Sigmoid colon (tissue), 7 donors: Measurements from ENCODE around the gene FILIP1L. TPM values are rescaled to one million over a fixed set of nuclear protein-coding genes. Genes with fewer than 3 reads are reported as not detected.

Source experiments
- DNase-seq: peaks from one replicate; pipeline ENCODE4 v3.0.0-alpha.2; 2019
- H3K27ac ChIP-seq, 4 donors: fragments of 200-600 bp; sonication (generic); one replicate each; pipeline ENCODE4 v1.5.1; 2016 to 2019; ENCODE audit warnings: mild to moderate bottlenecking in 1 of 4
- H3K27me3 ChIP-seq, 3 donors: fragments of 200-600 bp; sonication (generic); one replicate each; pipeline ENCODE4 v1.5.1; 2019; ENCODE audit warnings: mild to moderate bottlenecking in 1 of 3
- H3K36me3 ChIP-seq, 4 donors: fragments of 200-600 bp; sonication (generic); one replicate each; pipeline ENCODE4 v1.5.1; 2016 to 2019
- H3K4me1 ChIP-seq, 4 donors: fragments of 200-600 bp; sonication (generic); one replicate each; pipeline ENCODE4 v1.5.1; 2017 to 2019
- H3K4me3 ChIP-seq, 4 donors: fragments of 200-600 bp; sonication (generic); one replicate each; pipeline ENCODE4 v1.5.1; 2017 to 2019; ENCODE audit warnings: mild to moderate bottlenecking in 2 of 4, moderate library complexity in 1 of 4
- H3K9me3 ChIP-seq, 4 donors: fragments of 200-600 bp in 3 of 4; sonication (generic) in 3 of 4; one replicate each; pipeline versions ENCODE4 v1.5.1 to v1.6.1; 2013 to 2019
- EP300 ChIP-seq, 4 donors: sonication (generic); formaldehyde crosslinking; IDR thresholded peaks; one replicate each; pipeline ENCODE4 v1.6.1; 2017; ENCODE audit warnings: antibody characterized with exemption in 4 of 4
- POLR2A ChIP-seq, 2 donors: fragments of 450-650 bp; IDR thresholded peaks; one replicate each; pipeline ENCODE4 v1.6.1; 2016; ENCODE audit warnings: antibody characterized with exemption in 2 of 2, mild to moderate bottlenecking in 2 of 2, moderate library complexity in 2 of 2
- POLR2AphosphoS5 ChIP-seq, 4 donors: sonication (generic); formaldehyde crosslinking; IDR thresholded peaks; one replicate each; pipeline ENCODE4 v1.6.1; 2017; ENCODE audit warnings: antibody characterized with exemption in 4 of 4
- WGBS, 2 donors: extraction: QIAGEN DNeasy Blood & Tissue Kit; methylation state at CpG; one replicate each; pipeline ENCODE4 v1.1.7; 2013; 5-methylcytosine and 5-hydroxymethylcytosine counted together
- intact Hi-C: fragments of 100-400 bp; cut with DNase I; formaldehyde crosslinking; loops from one replicate; pipeline ENCODE4 v1.15.1; 2023
- polyA plus RNA-seq, 3 donors: library from polyadenylated mRNA; stranded (reverse); fragments of 200-250 nt; gene quantifications; one replicate each; pipeline ENCODE4 v1.2.3, GENCODE V29; 2013
- total RNA-seq, 4 donors: library from RNA; depleted of rRNA; stranded (reverse); fragments of >200 nt; gene quantifications; one replicate each; pipeline ENCODE4 v1.1.0, GENCODE V29; 2016
- TF ChIP-seq, protein P1 (sequence below), 4 experiments: fragments of 450-650 bp in 3 of 4; fragments of 200-600 bp in 1 of 4; IDR thresholded peaks; one replicate each; pipeline ENCODE4 v1.5.1; 2016 to 2019; ENCODE audit warnings: antibody characterized with exemption in 4 of 4, mild to moderate bottlenecking in 3 of 4, moderate library complexity in 2 of 4
- donor health status: healthy with polysubstance abuse.
- donor health status: Bipolar disorder and iron deficiency.
- donor health status: healthy.

Gene FILIP1L
- total and polyA plus RNA-seq, 7 donors, result 6.0 to 93.3 (median 42.5) TPM

DNA sequence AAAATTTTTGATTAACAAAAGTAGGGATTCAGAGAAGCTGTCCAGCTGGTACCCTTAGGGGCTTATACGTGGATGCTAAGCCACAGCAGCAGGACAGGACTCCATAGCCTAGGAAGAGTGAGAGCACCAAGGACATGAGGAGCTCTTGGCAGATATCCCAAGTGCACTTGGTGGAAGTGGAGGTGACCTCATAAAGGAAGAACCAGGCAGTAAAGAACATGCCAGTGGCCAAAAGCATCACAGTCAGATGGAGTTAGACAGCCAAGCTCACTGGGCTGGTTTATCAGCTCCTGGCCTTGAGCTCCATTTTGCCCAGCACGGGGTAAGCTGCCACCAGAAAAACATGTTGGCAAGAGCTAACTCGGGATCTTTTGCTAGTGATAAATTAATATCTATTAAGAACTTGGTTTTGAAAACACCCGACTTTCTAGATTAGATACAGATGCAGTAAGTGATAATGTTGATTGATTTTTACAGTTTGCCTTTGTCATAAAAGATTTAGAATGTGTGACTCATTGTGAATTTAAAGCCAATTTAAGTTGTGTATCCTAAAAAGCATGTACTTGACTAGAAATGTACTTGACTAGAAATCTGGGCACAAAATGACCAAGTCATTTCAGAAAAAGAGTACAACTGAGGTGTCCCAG lies 188.6 kb downstream of the FILIP1L start:
- peaks cover 0 to 49% (median 44%) of the 10 kb centered on the region in 4 donors for H3K4me1 ChIP-seq
- peak; percentile 79 for DNase-seq
- 30 to 72% methylated on average over 4 of the region's 4 CpGs for WGBS, 2 donors
- no peaks in the 10 kb centered on the region for H3K9me3 ChIP-seq
- H3K4me3 ChIP-seq, result no peak overlapping the region
- no peaks in the 10 kb centered on the region for H3K36me3 ChIP-seq
- H3K27me3 ChIP-seq, result no peaks in the 10 kb centered on the region
- TF ChIP-seq, protein P1, sequence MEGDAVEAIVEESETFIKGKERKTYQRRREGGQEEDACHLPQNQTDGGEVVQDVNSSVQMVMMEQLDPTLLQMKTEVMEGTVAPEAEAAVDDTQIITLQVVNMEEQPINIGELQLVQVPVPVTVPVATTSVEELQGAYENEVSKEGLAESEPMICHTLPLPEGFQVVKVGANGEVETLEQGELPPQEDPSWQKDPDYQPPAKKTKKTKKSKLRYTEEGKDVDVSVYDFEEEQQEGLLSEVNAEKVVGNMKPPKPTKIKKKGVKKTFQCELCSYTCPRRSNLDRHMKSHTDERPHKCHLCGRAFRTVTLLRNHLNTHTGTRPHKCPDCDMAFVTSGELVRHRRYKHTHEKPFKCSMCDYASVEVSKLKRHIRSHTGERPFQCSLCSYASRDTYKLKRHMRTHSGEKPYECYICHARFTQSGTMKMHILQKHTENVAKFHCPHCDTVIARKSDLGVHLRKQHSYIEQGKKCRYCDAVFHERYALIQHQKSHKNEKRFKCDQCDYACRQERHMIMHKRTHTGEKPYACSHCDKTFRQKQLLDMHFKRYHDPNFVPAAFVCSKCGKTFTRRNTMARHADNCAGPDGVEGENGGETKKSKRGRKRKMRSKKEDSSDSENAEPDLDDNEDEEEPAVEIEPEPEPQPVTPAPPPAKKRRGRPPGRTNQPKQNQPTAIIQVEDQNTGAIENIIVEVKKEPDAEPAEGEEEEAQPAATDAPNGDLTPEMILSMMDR (IDR thresholded peaks at IDR 0.05), result no peak
- peak in 3 of 4 donors; percentile 24 to 52 (median 29) for TF ChIP-seq POLR2AphosphoS5 (IDR thresholded peaks at IDR 0.05)
- peak overlapping the region; percentile 36 to 84 (median 54) for H3K27ac ChIP-seq
- intact Hi-C loops, result loop anchor here (5.0 kb wide), 2 partner anchors 48 to 63 kb away; no protein-coding TSS in a partner anchor

DNA sequence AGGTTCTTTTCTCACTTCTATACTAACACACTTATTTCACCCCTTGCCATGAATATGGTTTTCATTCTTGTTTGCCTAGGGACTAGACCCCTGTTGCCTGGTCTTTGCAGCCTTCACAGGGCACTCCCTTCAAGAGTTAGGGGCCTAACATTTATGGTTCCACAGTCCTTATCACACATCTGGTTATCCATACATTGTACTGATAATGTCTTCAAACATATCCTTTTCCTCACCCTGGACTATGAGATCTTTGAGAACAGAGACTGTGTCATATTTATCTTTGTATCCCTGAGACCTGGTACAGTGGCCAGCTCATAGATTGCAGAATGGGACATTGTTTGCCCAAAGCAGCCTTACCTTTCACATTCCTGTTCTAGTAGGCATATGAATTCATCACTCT lies 190.4 kb downstream of the FILIP1L start:
- intact Hi-C loops, result no loop called here
- no peak for DNase-seq
- TF ChIP-seq EP300 (IDR thresholded peaks at IDR 0.05), result no peak
- Histone ChIP-seq H3K36me3 (no peaks in the 10 kb centered on the region), H3K27me3 (no peaks in the 10 kb centered on the region), H3K9me3 (no peaks in the 10 kb centered on the region), H3K4me1 (peaks cover 0 to 39% (median 36%) of the 10 kb centered on the region in 4 donors), H3K4me3 (no peak overlapping the region), H3K27ac (no peak overlapping the region)

DNA sequence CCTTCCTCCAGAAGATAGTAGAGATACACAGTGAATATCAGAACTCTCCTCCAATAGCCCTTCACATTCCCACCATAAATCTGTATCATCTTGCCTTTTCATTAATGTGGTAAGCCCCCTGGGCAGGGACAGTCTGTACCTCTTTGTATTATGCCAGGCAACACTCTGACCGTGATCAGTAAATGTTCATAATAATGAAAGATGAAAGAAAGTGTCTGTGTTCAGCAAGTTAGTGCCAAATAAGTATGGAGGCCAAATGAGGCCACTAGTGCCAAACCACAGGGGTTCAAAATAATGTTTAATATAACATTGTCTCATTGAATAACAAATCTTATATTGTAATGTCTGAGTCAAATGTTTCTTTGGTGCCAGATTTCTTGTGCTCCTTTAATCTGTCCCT lies 192.3 kb downstream of the FILIP1L start:
- no peak for TF ChIP-seq POLR2A (IDR thresholded peaks at IDR 0.05)
- TF ChIP-seq, protein P1 (IDR thresholded peaks at IDR 0.05), result no peak
- Histone ChIP-seq H3K27ac (peak overlapping the region in 1 of 4 donors; percentile 50), H3K4me1 (peaks cover 0 to 27% (median 24%) of the 10 kb centered on the region in 4 donors), H3K9me3 (no peaks in the 10 kb centered on the region), H3K4me3 (no peak overlapping the region), H3K36me3 (no peaks in the 10 kb centered on the region), H3K27me3 (no peaks in the 10 kb centered on the region)
- DNase-seq, result no peak
- WGBS, 2 donors, result 87 to 91% methylated on average over 1 of the region's 1 CpG
- intact Hi-C loops, result no loop called here

DNA sequence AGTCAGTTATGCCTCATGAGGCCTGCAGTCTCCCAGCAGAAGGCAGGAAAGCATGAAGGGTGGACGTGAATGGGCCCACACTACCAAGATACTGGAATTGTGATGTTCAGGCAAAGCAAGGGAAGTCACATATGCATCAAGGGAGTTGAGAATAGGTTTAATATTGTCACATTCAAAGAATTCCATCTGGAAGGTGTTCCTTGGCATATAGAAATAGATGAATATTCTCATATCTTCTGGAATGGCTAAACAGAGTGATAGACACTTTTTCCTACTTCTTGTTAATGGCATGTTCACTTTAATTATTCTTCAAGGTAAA lies 193.0 kb downstream of the FILIP1L start:
- WGBS, 2 donors, result 25 to 78% methylated on average over 1 of the region's 1 CpG
- H3K27ac ChIP-seq, result peak overlapping the region; percentile 22 to 55 (median 44)
- no peaks in the 10 kb centered on the region for H3K27me3 ChIP-seq
- no peaks in the 10 kb centered on the region for H3K9me3 ChIP-seq
- TF ChIP-seq POLR2A (IDR thresholded peaks at IDR 0.05) (no peak), EP300 (IDR thresholded peaks at IDR 0.05) (no peak), POLR2AphosphoS5 (IDR thresholded peaks at IDR 0.05) (no peak)
- H3K36me3 ChIP-seq, result no peaks in the 10 kb centered on the region
- no peak overlapping the region for H3K4me3 ChIP-seq
- peaks cover 0 to 27% (median 23%) of the 10 kb centered on the region in 4 donors for H3K4me1 ChIP-seq
- intact Hi-C loops, result no loop called here
- no peak for DNase-seq

DNA sequence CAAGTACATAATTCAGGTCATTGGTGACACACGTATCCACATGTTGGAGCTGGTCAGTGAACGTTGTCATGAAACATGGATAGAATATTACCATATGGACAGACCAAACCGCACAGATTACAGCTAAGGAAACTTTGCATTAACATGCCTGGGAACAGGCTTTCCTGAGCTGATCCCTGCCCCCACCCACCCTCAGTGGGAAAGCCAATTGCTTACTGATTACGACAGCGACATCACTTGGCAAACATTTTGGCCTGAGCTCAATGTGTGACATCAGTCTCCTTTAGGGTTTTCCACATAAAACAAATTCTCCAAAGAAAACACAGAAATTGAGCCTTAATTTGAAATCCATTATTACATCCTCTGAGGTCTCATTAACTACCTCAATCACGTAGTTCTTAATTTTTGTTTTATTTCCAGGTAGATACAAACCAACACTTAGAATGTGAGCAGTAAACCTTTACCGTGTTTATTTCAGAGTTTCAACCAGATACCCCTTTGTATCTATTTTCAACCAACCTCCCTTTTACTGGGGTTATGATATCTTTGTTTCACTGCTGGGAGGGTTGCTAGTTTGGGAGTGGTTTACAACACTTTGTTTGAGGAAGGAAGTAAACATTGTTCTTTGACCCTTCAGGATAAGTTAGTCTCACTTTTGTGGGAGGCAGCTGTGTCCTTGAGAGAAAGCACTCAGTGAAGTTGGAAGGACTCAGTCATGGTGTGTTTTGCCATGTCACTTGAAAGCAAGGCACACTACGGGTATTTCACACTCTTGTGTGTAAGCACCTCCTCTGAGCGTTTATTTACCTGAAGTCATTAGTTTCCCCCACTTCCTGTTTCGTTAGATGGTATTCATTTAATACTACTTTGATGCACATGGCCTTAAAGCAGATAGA lies 193.6 kb downstream of the FILIP1L start:
- H3K36me3 ChIP-seq, result no peaks in the 10 kb centered on the region
- H3K4me1 ChIP-seq, result peaks cover 0 to 21% (median 18%) of the 10 kb centered on the region in 4 donors
- no peaks in the 10 kb centered on the region for H3K27me3 ChIP-seq
- no peaks in the 10 kb centered on the region for H3K9me3 ChIP-seq
- 13 to 49% methylated on average over 10 of the region's 10 CpGs for WGBS, 2 donors
- TF ChIP-seq POLR2A (IDR thresholded peaks at IDR 0.05), result no peak
- TF ChIP-seq EP300 (IDR thresholded peaks at IDR 0.05), result no peak
- TF ChIP-seq, protein P1 (IDR thresholded peaks at IDR 0.05), result no peak
- no peak for TF ChIP-seq POLR2AphosphoS5 (IDR thresholded peaks at IDR 0.05)
- peak overlapping the region; percentile 22 to 55 (median 44) for H3K27ac ChIP-seq
- intact Hi-C loops, result no loop called here
- H3K4me3 ChIP-seq, result no peak overlapping the region
- DNase-seq, result peak; percentile 86
